Psoas muscle (tissue), 8 donors: ENCODE data around the gene FGFRL1. TPM values are rescaled to one million over a fixed set of nuclear protein-coding genes. Genes with fewer than 3 reads are reported as not detected.

Source experiments
- ATAC-seq, 4 donors: fragments of 200-7000 bp; cut with Tn5 transposase; one replicate each; pipeline ENCODE4 v1.9.1; 2020; ENCODE audit warnings: moderate library complexity in 3 of 4, mild to moderate bottlenecking in 2 of 4
- DNase-seq, 2 donors: peaks; one replicate each; pipeline ENCODE4 v3.0.0-alpha.2; 2020
- H3K27ac ChIP-seq: fragments of 200-600 bp; one replicate; pipeline ENCODE4 v1.8.0; 2022
- H3K27me3 ChIP-seq, 3 donors: fragments of 200-600 bp in 1 of 3; one replicate each; pipeline versions ENCODE4 v1.6.1 to v1.8.0; 2013 to 2022; ENCODE audit warnings: low read length in 2 of 3, mild to moderate bottlenecking in 2 of 3, moderate library complexity in 1 of 3; ENCODE audit not compliant: insufficient read depth in 3 of 3
- H3K36me3 ChIP-seq, 2 donors: fragments of 200-600 bp in 1 of 2; one replicate each; pipeline versions ENCODE4 v1.6.1 to v1.8.0; 2013 to 2022; ENCODE audit warnings: low read depth in 1 of 2, mild to moderate bottlenecking in 1 of 2, moderate library complexity in 1 of 2; ENCODE audit not compliant: insufficient read depth in 1 of 2
- H3K4me1 ChIP-seq: fragments of 200-600 bp; one replicate; pipeline ENCODE4 v1.8.0; 2022
- H3K4me3 ChIP-seq: fragments of 200-600 bp; one replicate; pipeline ENCODE4 v1.8.0; 2022; ENCODE audit warnings: mild to moderate bottlenecking
- H3K9me3 ChIP-seq: fragments of 200-600 bp; one replicate; pipeline ENCODE4 v1.8.0; 2022
- WGBS, 3 donors: extraction: QIAGEN DNeasy Blood & Tissue Kit; methylation state at CpG; one replicate each; pipeline versions ENCODE4 v1.1.6 to v1.1.7; 2013; 5-methylcytosine and 5-hydroxymethylcytosine counted together
- intact Hi-C, 2 donors: fragments of 100-400 bp; cut with DNase I; formaldehyde crosslinking; loops; one replicate each; pipeline versions ENCODE4 v1.11.0 to v1.14.2; 2022
- polyA plus RNA-seq, 3 donors: library from polyadenylated mRNA; stranded (reverse); fragments of 200-250 nt; gene quantifications; one replicate each; pipeline ENCODE4 v1.2.3, GENCODE V29; 2013
- total RNA-seq, 4 donors: library from RNA; stranded (reverse); fragmentation: NEBNext Ultra II Directional in 2 of 4; extraction: Animal tissue kit (Norgen Biotek cat#: 25700) in 2 of 4; gene quantifications; one replicate each; pipeline versions ENCODE4 v1.2.1 to v1.2.4, GENCODE V29; 2021 to 2023
- TF ChIP-seq, protein P1 (sequence below): fragments of 200-600 bp; IDR thresholded peaks from one replicate; pipeline ENCODE4 v1.8.0; 2022; ENCODE audit warnings: antibody characterized with exemption
- donor health status: healthy with polysubstance abuse.
- donor health status: DM: no; HTN: no; CAD: no; lungs with moderate emphysema.
- donor health status: Bipolar disorder and iron deficiency.
- donor health status: healthy.
- donor health status: DM: yes; HTN: yes; CAD: no.
- donor health status: DM: no; HTN: no; CAD: no.
- donor health status: DM: no; HTN: no; CAD: no.
- donor health status: DM: yes; HTN: yes; CAD: no.

The FGFRL1 gene
- total and polyA plus RNA-seq, 7 donors: 9.8 to 41.2 (median 15.5) TPM

DNA sequence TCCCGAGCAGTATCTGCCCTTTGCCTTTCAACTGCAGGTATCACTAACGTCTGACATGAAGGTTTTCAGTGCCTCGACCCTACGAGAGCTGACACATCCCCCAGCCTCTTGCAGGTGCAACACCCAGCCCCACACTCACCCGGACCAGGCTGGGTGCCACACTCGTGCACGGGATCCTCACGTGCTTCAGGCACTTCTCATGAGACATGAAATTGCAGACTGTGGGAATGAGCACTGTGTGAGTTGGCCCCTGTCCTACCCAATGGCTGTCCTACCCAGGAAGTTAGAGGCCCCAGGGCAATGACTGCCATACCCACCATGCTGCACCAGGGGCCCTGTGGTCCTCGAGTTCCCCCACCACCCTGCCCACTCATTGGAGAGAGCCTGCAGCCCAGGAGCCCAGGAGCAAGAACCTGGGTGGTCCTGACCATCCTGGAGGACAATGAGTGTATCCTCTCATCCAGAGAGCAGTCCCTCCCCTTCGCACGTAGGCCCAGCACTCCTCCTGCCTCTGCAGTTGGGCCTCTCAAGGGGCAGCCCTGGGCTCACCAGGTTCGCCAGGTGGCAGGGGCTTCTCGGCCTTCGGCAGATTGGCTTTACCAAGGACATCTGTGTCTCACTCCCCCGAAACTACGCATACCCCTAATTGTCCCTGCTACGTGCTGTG lies 40.4 kb upstream of the FGFRL1 start:
- Histone ChIP-seq H3K36me3 (peaks cover 0 to 9% of the 10 kb centered on the region in 2 donors), H3K27ac (no peak overlapping the region), H3K27me3 (peaks cover 0 to 8% (median 2%) of the 10 kb centered on the region in 3 donors), H3K9me3 (no peaks in the 10 kb centered on the region), H3K4me1 (peaks cover 18% of the 10 kb centered on the region), H3K4me3 (peak overlapping the region; percentile 15)
- ATAC-seq: no peak
- WGBS, 3 donors: 76 to 82% (median 81%) methylated on average over 17 of the region's 17 CpGs
- no peak for DNase-seq
- intact Hi-C loops: loop anchor here in 1 of 2 donors (5.0 kb wide), 1 partner anchor 39 kb away; the partner anchor contains the start of genes GAK and TMEM175
- TF ChIP-seq, protein P1, sequence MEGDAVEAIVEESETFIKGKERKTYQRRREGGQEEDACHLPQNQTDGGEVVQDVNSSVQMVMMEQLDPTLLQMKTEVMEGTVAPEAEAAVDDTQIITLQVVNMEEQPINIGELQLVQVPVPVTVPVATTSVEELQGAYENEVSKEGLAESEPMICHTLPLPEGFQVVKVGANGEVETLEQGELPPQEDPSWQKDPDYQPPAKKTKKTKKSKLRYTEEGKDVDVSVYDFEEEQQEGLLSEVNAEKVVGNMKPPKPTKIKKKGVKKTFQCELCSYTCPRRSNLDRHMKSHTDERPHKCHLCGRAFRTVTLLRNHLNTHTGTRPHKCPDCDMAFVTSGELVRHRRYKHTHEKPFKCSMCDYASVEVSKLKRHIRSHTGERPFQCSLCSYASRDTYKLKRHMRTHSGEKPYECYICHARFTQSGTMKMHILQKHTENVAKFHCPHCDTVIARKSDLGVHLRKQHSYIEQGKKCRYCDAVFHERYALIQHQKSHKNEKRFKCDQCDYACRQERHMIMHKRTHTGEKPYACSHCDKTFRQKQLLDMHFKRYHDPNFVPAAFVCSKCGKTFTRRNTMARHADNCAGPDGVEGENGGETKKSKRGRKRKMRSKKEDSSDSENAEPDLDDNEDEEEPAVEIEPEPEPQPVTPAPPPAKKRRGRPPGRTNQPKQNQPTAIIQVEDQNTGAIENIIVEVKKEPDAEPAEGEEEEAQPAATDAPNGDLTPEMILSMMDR: no peak

GRCh38 chr4:971666-972500 lies 39.5 kb upstream of the FGFRL1 start:
- intact Hi-C loops: loop anchor here in 1 of 2 donors (5.0 kb wide), 1 partner anchor 40 kb away; the partner anchor contains the start of genes GAK and TMEM175
- Histone ChIP-seq H3K4me1 (peaks cover 18% of the 10 kb centered on the region), H3K27me3 (peaks cover 0 to 8% (median 2%) of the 10 kb centered on the region in 3 donors)

DNA sequence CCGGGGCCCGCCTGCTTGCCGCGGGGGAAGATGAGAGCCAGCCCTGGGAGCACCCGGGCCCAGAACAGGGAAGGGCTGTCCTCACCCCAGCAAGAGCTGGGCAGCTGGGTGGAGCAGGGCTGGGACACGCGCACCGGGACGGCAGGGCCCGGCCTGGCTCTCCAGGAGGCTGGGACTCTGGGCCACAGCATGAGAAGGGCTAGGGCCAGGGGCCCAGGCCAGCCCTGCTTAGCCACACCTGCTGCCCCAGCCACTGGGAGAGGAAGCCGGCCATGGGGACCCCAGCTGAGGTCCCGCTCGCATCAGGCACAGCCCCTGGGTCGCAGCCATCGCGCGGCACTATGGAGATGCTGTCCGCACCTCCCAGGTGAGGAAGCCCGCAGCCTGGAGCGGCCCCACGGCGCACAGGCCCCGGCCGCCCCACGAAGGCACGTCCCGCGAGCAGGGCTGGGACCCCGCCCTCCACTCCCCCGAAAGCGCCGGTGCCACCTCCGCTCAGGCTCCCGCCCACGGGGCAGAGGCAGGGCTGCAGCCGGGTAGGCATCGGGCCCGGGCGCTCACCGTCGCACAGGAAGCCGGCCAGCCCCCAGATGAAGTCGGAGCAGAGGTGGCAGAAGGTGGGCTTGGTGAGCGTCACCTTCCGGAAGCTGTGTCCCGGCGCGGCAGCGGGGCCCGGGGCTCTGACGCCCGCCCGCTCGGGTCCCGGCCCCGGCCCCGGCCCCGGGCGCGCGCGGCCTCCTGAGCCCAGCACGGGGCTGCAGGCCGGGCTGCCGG lies 38.6 kb upstream of the FGFRL1 start:
- Histone ChIP-seq H3K4me3 (peak overlapping the region; percentile 83), H3K27ac (no peak overlapping the region), H3K27me3 (peaks cover 0 to 8% (median 2%) of the 10 kb centered on the region in 3 donors), H3K4me1 (peaks cover 18% of the 10 kb centered on the region), H3K9me3 (no peaks in the 10 kb centered on the region), H3K36me3 (no peaks in the 10 kb centered on the region)
- TF ChIP-seq, protein P1: no peak
- intact Hi-C loops: loop anchor here in 1 of 2 donors (5.0 kb wide), 1 partner anchor 41 kb away; the partner anchor contains the start of genes GAK and TMEM175
- 0 to 1% (median 0%) methylated on average over 34 to 65 of the region's 65 CpGs for WGBS, 3 donors
- DNase-seq (peak in 1 of 2 donors; percentile 55), ATAC-seq (peak; percentile 1 to 29 (median 12))

More at GRCh38 chr4:971666-972500, 39.5 kb upstream of the FGFRL1 start:
- Histone ChIP-seq H3K36me3 (peaks cover 0 to under 1% of the 10 kb centered on the region in 2 donors), H3K4me3 (peak overlapping the region; percentile 83), H3K27ac (no peak overlapping the region), H3K9me3 (no peaks in the 10 kb centered on the region)
- DNase-seq (peak in 1 of 2 donors; percentile 15), ATAC-seq (no peak)
- 38 to 47% (median 42%) methylated on average over 21 to 24 of the region's 24 CpGs for WGBS, 3 donors
- TF ChIP-seq, protein P1: no peak
